Measurements from ENCODE around the gene GGT5. TPM values are rescaled to one million over a fixed set of nuclear protein-coding genes. Genes with fewer than 3 reads are reported as not detected.
A peak's percentile ranks its signal among the peaks of the same experiment; 100 is the strongest.

GGT5 gene
- total and polyA plus RNA-seq, 8 donors = 9.9 to 48.8 (median 20.4) TPM

GRCh38 chr22:24198682-24199052, 46.2 kb downstream of the GGT5 start:
- peaks cover 11 to 46% (median 31%) of the 10 kb centered on the region in 4 donors for H3K4me1 ChIP-seq
- no peak for TF ChIP-seq POLR2AphosphoS5 (IDR thresholded peaks at IDR 0.05)
- TF ChIP-seq CTCF (IDR thresholded peaks at IDR 0.05) = no peak
- no peak for TF ChIP-seq EP300 (IDR thresholded peaks at IDR 0.05)
- TF ChIP-seq POLR2A (IDR thresholded peaks at IDR 0.05) = no peak
- 73 to 88% (median 83%) methylated on average over 6 of the region's 6 CpGs for WGBS, 5 donors
- no peak for DNase-seq
- no peaks in the 10 kb centered on the region for H3K9me3 ChIP-seq
- intact Hi-C loops (cut with DNase I; ENCODE audit: low total_unique reads) = no loop called here
- H3K4me3 ChIP-seq = no peak overlapping the region
- H3K27ac ChIP-seq = peak overlapping the region; percentile 79 to 84 (median 82)
- no peaks in the 10 kb centered on the region for H3K36me3 ChIP-seq
- no peaks in the 10 kb centered on the region for H3K27me3 ChIP-seq

- Histone ChIP-seq H3K36me3 (peaks cover 0 to 13% (median 2%) of the 10 kb centered on the region in 4 donors), H3K4me1 (peaks cover 15 to 36% (median 32%) of the 10 kb centered on the region in 4 donors), H3K4me3 (no peak overlapping the region), H3K9me3 (no peaks in the 10 kb centered on the region), H3K27ac (no peak overlapping the region), H3K27me3 (no peaks in the 10 kb centered on the region)
- TF ChIP-seq CTCF (IDR thresholded peaks at IDR 0.05) (no peak), EP300 (IDR thresholded peaks at IDR 0.05) (no peak), POLR2A (IDR thresholded peaks at IDR 0.05) (no peak), POLR2AphosphoS5 (IDR thresholded peaks at IDR 0.05) (no peak)
- intact Hi-C loops (cut with DNase I; ENCODE audit: low total_unique reads) = no loop called here
- no peak for DNase-seq
- WGBS, 5 donors = 88 to 97% (median 94%) methylated on average over 5 of the region's 5 CpGs
Measured at GRCh38 chr22:24191893-24192292, 53.0 kb downstream of the GGT5 start.

- Histone ChIP-seq H3K27me3 (no peaks in the 10 kb centered on the region), H3K9me3 (no peaks in the 10 kb centered on the region), H3K36me3 (peaks cover 0 to 14% (median 5%) of the 10 kb centered on the region in 4 donors), H3K4me3 (no peak overlapping the region), H3K27ac (no peak overlapping the region), H3K4me1 (peaks cover 15 to 32% (median 29%) of the 10 kb centered on the region in 4 donors)
- TF ChIP-seq POLR2A (IDR thresholded peaks at IDR 0.05) = no peak
- no peak for TF ChIP-seq CTCF (IDR thresholded peaks at IDR 0.05)
- TF ChIP-seq EP300 (IDR thresholded peaks at IDR 0.05) = no peak
- TF ChIP-seq POLR2AphosphoS5 (IDR thresholded peaks at IDR 0.05) = no peak
- 89 to 96% (median 91%) methylated on average over 9 to 12 of the region's 12 CpGs for WGBS, 5 donors
- intact Hi-C loops (cut with DNase I; ENCODE audit: low total_unique reads) = no loop called here
- peak in 1 of 2 donors; percentile 10 for DNase-seq
Measured at GRCh38 chr22:24191381-24191841, 53.5 kb downstream of the GGT5 start.

- DNase-seq = peak in 1 of 2 donors; percentile 12
Measured at GRCh38 chr22:24190596-24191208, 54.2 kb downstream of the GGT5 start.

More at GRCh38 chr22:24190596-24191208, 54.2 kb downstream of the GGT5 start:
- Histone ChIP-seq H3K27me3 (no peaks in the 10 kb centered on the region), H3K4me1 (peaks cover 12 to 25% (median 22%) of the 10 kb centered on the region in 4 donors), H3K36me3 (peaks cover 0 to 21% (median 8%) of the 10 kb centered on the region in 4 donors), H3K9me3 (no peaks in the 10 kb centered on the region), H3K4me3 (no peak overlapping the region), H3K27ac (peak overlapping the region in 3 of 5 donors; percentile 38 to 78 (median 61))
- intact Hi-C loops (cut with DNase I; ENCODE audit: low total_unique reads) = no loop called here
- 81 to 96% (median 92%) methylated on average over 6 to 8 of the region's 8 CpGs for WGBS, 5 donors
- TF ChIP-seq POLR2AphosphoS5 (IDR thresholded peaks at IDR 0.05) (no peak), POLR2A (IDR thresholded peaks at IDR 0.05) (no peak), CTCF (IDR thresholded peaks at IDR 0.05) (no peak), EP300 (IDR thresholded peaks at IDR 0.05) (no peak)
